ENCODE measurements around the gene DHRS4L2.

DNA sequence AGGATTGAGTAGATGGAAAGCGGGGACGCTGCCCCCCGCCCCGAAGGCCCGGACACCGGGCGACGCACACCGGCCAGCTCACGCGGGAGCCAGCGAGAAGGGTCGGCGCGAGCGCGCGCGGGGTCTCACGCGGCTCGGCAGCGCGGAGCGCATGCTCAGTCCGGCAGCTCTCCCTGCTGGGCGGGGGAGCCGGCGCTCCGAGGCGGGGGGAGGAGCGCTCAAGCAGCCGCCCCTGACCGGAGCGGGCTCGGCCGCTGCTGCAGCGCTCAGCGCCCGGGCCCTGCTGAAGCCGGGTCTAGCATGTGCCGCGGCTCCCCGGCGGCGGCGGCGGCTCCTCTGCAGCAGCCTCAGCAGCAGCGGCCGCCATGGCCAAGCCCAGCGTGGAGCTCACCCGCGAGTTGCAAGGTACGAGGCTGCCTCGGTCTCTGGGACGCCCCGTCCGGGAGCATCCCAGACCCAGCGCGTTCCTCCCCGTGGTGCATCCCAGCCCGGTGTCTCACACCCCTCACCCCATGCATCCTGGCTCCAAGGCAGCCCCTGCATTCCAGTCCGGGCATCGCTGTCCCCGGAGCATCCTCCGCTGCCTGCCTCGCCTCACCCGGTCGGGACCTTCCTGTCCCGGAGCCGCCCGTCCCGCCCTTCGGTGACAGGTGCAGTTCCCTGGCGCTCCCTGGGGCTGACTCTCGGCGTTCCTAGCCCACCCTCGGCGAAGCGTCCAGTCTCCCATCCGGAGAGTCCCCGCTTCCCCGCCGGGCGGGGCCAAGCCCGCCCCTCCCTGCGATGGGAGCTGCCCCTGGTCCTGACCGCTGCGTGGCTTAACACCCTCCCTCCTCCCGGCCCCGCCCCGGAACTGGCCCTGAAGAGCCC lies 63.3 kb downstream of the DHRS4L2 start, which contains the start of gene CARMIL3:
- TF ChIP-seq POLR2AphosphoS5 (IDR thresholded peaks at IDR 0.05) (peak in 1 of 3 donors; percentile 21), POLR2A (IDR thresholded peaks at IDR 0.05) (no peak)
- TF ChIP-seq, protein P1, sequence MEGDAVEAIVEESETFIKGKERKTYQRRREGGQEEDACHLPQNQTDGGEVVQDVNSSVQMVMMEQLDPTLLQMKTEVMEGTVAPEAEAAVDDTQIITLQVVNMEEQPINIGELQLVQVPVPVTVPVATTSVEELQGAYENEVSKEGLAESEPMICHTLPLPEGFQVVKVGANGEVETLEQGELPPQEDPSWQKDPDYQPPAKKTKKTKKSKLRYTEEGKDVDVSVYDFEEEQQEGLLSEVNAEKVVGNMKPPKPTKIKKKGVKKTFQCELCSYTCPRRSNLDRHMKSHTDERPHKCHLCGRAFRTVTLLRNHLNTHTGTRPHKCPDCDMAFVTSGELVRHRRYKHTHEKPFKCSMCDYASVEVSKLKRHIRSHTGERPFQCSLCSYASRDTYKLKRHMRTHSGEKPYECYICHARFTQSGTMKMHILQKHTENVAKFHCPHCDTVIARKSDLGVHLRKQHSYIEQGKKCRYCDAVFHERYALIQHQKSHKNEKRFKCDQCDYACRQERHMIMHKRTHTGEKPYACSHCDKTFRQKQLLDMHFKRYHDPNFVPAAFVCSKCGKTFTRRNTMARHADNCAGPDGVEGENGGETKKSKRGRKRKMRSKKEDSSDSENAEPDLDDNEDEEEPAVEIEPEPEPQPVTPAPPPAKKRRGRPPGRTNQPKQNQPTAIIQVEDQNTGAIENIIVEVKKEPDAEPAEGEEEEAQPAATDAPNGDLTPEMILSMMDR (IDR thresholded peaks at IDR 0.05), result no peak

All from transverse colon (tissue), 4 donors.